ENCODE data around the gene AP2S1. TPM values are rescaled to one million over a fixed set of nuclear protein-coding genes. Genes with fewer than 3 reads are reported as not detected.
"Not testable (repeated sequence)": the region's sequence is repeated elsewhere in the genome, so short reads cannot be mapped to it uniquely, and the experiment has no call there.

The AP2S1 gene
- total and polyA plus RNA-seq, 2 donors from 2014 or later = 105 to 226 TPM

- Histone ChIP-seq H3K9ac (ENCODE audit: low read length in 3 of 3) (peak overlapping the region in 2 of 3 donors; percentile 7 to 13), H3K4me3 (ENCODE audit: low read length in 3 of 3) (peak overlapping the region; percentile 44 to 63 (median 53)), H3K9me3 (ENCODE audit: control insufficient read depth in 2 of 3, insufficient read depth in 1 of 3, low read length in 3 of 3) (no peaks in the 10 kb centered on the region), H3K36me3 (ENCODE audit: control insufficient read depth in 2 of 3, insufficient read depth in 3 of 3, low read length in 3 of 3) (no peaks in the 10 kb centered on the region), H3K4me1 (ENCODE audit: control insufficient read depth in 2 of 3, insufficient read depth in 2 of 3, low read depth in 1 of 3, low read length in 3 of 3) (peaks cover 0 to 7% (median 4%) of the 10 kb centered on the region in 3 donors), H3K27me3 (ENCODE audit: control insufficient read depth, insufficient read depth, low read length) (no peaks in the 10 kb centered on the region), H3K27ac (ENCODE audit: low read depth in 2 of 2, low read length in 2 of 2) (peak overlapping the region; percentile 87 to 90)
- peak; percentile 93 for TF ChIP-seq CTCF (IDR thresholded peaks at IDR 0.05; ENCODE audit: borderline replicate concordance, extremely low read depth, insufficient read depth)
- DNase-seq (peak; percentile 94 to 99 (median 96)), FAIRE-seq (peak; percentile 71)
- intact Hi-C loops (cut with DNase I) = no loop called here
Observed at GRCh38 chr19:46856062-46857022, 5.7 kb upstream of the AP2S1 start.

DNA sequence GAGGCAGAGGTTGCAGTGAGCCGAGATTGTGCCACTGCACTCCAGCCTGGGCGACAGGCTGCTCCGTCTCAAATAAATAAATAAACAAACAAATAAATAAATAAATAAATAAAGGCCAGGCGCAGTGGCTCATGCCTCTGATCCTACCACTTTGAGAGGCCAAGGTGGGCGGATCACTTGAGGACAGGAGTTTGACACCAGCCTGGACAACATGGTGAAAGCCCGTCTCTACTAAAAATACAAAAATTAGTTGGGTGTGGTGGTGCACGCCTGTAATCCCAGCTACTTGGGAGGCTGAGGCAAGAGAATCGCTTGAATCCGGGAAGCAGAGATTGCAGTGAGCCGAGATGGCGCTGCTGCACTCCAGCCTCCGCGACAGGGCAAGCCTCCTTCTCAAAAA is 4.1 kb upstream of the AP2S1 start:
- DNase-seq = peak in 2 of 5 donors; percentile 26 to 33
- H3K27ac ChIP-seq (ENCODE audit: low read depth in 2 of 2, low read length in 2 of 2); H3K9me3 ChIP-seq (ENCODE audit: control insufficient read depth in 2 of 3, insufficient read depth in 1 of 3, low read length in 3 of 3); H3K27me3 ChIP-seq (ENCODE audit: control insufficient read depth, insufficient read depth, low read length); H3K36me3 ChIP-seq (ENCODE audit: control insufficient read depth in 2 of 3, insufficient read depth in 3 of 3, low read length in 3 of 3); H3K9ac ChIP-seq (ENCODE audit: low read length in 3 of 3); intact Hi-C loops (cut with DNase I); H3K4me3 ChIP-seq (ENCODE audit: low read length in 3 of 3); FAIRE-seq; H3K4me1 ChIP-seq (ENCODE audit: control insufficient read depth in 2 of 3, insufficient read depth in 2 of 3, low read depth in 1 of 3, low read length in 3 of 3): not testable (repeated sequence)

- FAIRE-seq (no peak), DNase-seq (no peak)
- Histone ChIP-seq H3K9ac (ENCODE audit: low read length in 3 of 3) (no peak overlapping the region), H3K9me3 (ENCODE audit: control insufficient read depth in 2 of 3, insufficient read depth in 1 of 3, low read length in 3 of 3) (no peaks in the 10 kb centered on the region), H3K4me1 (ENCODE audit: control insufficient read depth in 2 of 3, insufficient read depth in 2 of 3, low read depth in 1 of 3, low read length in 3 of 3) (peaks cover 0 to 11% (median 5%) of the 10 kb centered on the region in 3 donors), H3K27ac (ENCODE audit: low read depth in 2 of 2, low read length in 2 of 2) (no peak overlapping the region), H3K36me3 (ENCODE audit: control insufficient read depth in 2 of 3, insufficient read depth in 3 of 3, low read length in 3 of 3) (no peaks in the 10 kb centered on the region), H3K4me3 (ENCODE audit: low read length in 3 of 3) (no peak overlapping the region), H3K27me3 (ENCODE audit: control insufficient read depth, insufficient read depth, low read length) (no peaks in the 10 kb centered on the region)
- intact Hi-C loops (cut with DNase I) = no loop called here
- TF ChIP-seq CTCF (IDR thresholded peaks at IDR 0.05; ENCODE audit: borderline replicate concordance, extremely low read depth, insufficient read depth) = no peak
Observed at GRCh38 chr19:46852830-46853229, 2.2 kb upstream of the AP2S1 start.

DNA sequence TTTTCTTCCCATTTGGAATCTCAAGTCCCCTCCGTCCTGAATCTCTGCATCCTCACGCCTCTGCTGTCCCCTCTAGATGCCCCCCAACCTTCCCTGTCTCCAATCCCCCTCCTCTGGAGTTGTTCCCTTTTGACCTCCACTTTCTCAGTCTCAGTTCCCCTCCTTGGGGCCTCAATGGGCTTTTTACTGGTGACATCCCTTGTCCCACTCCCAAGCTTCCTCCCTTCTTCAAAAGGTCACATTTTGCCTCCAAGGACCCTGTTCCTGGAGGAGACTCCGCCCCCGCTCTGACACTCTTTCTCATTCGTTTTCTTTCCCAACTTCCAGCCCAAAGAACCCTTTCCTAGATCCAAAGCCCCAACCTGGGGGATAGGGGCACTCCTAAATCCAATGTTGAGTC is 1.0 kb downstream of the AP2S1 start:
- peak overlapping the region; percentile 72 to 88 (median 87) for H3K4me3 ChIP-seq (ENCODE audit: low read length in 3 of 3)
- intact Hi-C loops (cut with DNase I) = no loop called here

More for the DNA sequence above, 1.0 kb downstream of the AP2S1 start:
- H3K27ac ChIP-seq (ENCODE audit: low read depth in 2 of 2, low read length in 2 of 2) = peak overlapping the region; percentile 87 to 89
- H3K36me3 ChIP-seq (ENCODE audit: control insufficient read depth in 2 of 3, insufficient read depth in 3 of 3, low read length in 3 of 3) = peaks cover 0 to 2% (median under 1%) of the 10 kb centered on the region in 3 donors
- DNase-seq (peak in 3 of 5 donors; percentile 23 to 59 (median 32)), FAIRE-seq (no peak)
- TF ChIP-seq CTCF (IDR thresholded peaks at IDR 0.05; ENCODE audit: borderline replicate concordance, extremely low read depth, insufficient read depth) = no peak
- no peaks in the 10 kb centered on the region for H3K9me3 ChIP-seq (ENCODE audit: control insufficient read depth in 2 of 3, insufficient read depth in 1 of 3, low read length in 3 of 3)
- peaks cover 0 to 8% (median 5%) of the 10 kb centered on the region in 3 donors for H3K4me1 ChIP-seq (ENCODE audit: control insufficient read depth in 2 of 3, insufficient read depth in 2 of 3, low read depth in 1 of 3, low read length in 3 of 3)
- H3K9ac ChIP-seq (ENCODE audit: low read length in 3 of 3) = peak overlapping the region; percentile 52 to 74 (median 70)
- H3K27me3 ChIP-seq (ENCODE audit: control insufficient read depth, insufficient read depth, low read length) = no peaks in the 10 kb centered on the region

All from kidney (tissue), 14 donors.